Mucosa of rectum (tissue), 2 donors: ENCODE results near the gene CLASP1.
A peak's percentile ranks its signal among the peaks of the same experiment; 100 is the strongest.

Experiments
- H3K27ac ChIP-seq, 2 donors: one replicate each; pipeline ENCODE4 v1.7.0; 2013; ENCODE audit warnings: inconsistent platforms in 2 of 2, low read depth in 2 of 2, low read length in 2 of 2
- H3K27me3 ChIP-seq, 2 donors: one replicate each; pipeline ENCODE4 v1.7.0; 2013; ENCODE audit warnings: low read length in 2 of 2; ENCODE audit not compliant: control insufficient read depth in 2 of 2, insufficient read depth in 2 of 2
- H3K36me3 ChIP-seq, 2 donors: one replicate each; pipeline ENCODE4 v1.7.0; 2013; ENCODE audit warnings: low read length in 2 of 2; ENCODE audit not compliant: control insufficient read depth in 2 of 2, insufficient read depth in 2 of 2
- H3K4me1 ChIP-seq, 2 donors: one replicate each; pipeline ENCODE4 v1.7.0; 2013; ENCODE audit warnings: low read length in 2 of 2, mild to moderate bottlenecking in 1 of 2; ENCODE audit not compliant: control insufficient read depth in 2 of 2, insufficient read depth in 2 of 2
- H3K4me3 ChIP-seq, 2 donors: one replicate each; pipeline ENCODE4 v1.7.0; 2013; ENCODE audit warnings: low read length in 2 of 2
- H3K9ac ChIP-seq, 2 donors: one replicate each; pipeline ENCODE4 v1.7.0; 2013; ENCODE audit warnings: low read length in 2 of 2, low read depth in 1 of 2, mild to moderate bottlenecking in 1 of 2
- H3K9me3 ChIP-seq, 2 donors: one replicate each; pipeline ENCODE4 v1.7.0; 2013; ENCODE audit warnings: low read length in 2 of 2; ENCODE audit not compliant: control insufficient read depth in 2 of 2
- donor health status: healthy.
- donor health status: Normal muscosa, but diverticular disease.

CLASP1 gene

GRCh38 chr2:121491518-121491917, 157.7 kb downstream of the CLASP1 start:
- no peaks in the 10 kb centered on the region for H3K27me3 ChIP-seq
- no peaks in the 10 kb centered on the region for H3K9me3 ChIP-seq
- no peak overlapping the region for H3K9ac ChIP-seq
- no peaks in the 10 kb centered on the region for H3K36me3 ChIP-seq
- no peak overlapping the region for H3K4me3 ChIP-seq
- no peak overlapping the region for H3K27ac ChIP-seq
- no peaks in the 10 kb centered on the region for H3K4me1 ChIP-seq

- no peaks in the 10 kb centered on the region for H3K4me1 ChIP-seq
- H3K9ac ChIP-seq, result no peak overlapping the region
- H3K36me3 ChIP-seq, result no peaks in the 10 kb centered on the region
- no peak overlapping the region for H3K27ac ChIP-seq
- H3K9me3 ChIP-seq, result no peaks in the 10 kb centered on the region
- H3K27me3 ChIP-seq, result no peaks in the 10 kb centered on the region
- H3K4me3 ChIP-seq, result no peak overlapping the region
Observed at GRCh38 chr2:121490584-121491133, 158.6 kb downstream of the CLASP1 start.

GRCh38 chr2:121489911-121490583, 159.2 kb downstream of the CLASP1 start:
- H3K27ac ChIP-seq, result no peak overlapping the region
- no peak overlapping the region for H3K9ac ChIP-seq
- no peaks in the 10 kb centered on the region for H3K4me1 ChIP-seq

GRCh38 chr2:121489284-121489683, 160.0 kb downstream of the CLASP1 start:
- no peaks in the 10 kb centered on the region for H3K27me3 ChIP-seq
- no peak overlapping the region for H3K27ac ChIP-seq
- H3K4me1 ChIP-seq, result no peaks in the 10 kb centered on the region
- no peaks in the 10 kb centered on the region for H3K9me3 ChIP-seq
- no peak overlapping the region for H3K9ac ChIP-seq
- no peak overlapping the region for H3K4me3 ChIP-seq
- H3K36me3 ChIP-seq, result no peaks in the 10 kb centered on the region

More at GRCh38 chr2:121489911-121490583, 159.2 kb downstream of the CLASP1 start:
- Histone ChIP-seq H3K36me3 (no peaks in the 10 kb centered on the region), H3K9me3 (no peaks in the 10 kb centered on the region), H3K27me3 (no peaks in the 10 kb centered on the region), H3K4me3 (no peak overlapping the region)

- peaks cover 0 to 5% of the 10 kb centered on the region in 2 donors for H3K36me3 ChIP-seq
- no peak overlapping the region for H3K27ac ChIP-seq
- H3K4me1 ChIP-seq, result no peaks in the 10 kb centered on the region
- H3K4me3 ChIP-seq, result no peak overlapping the region
- no peaks in the 10 kb centered on the region for H3K9me3 ChIP-seq
- no peaks in the 10 kb centered on the region for H3K27me3 ChIP-seq
- no peak overlapping the region for H3K9ac ChIP-seq
Observed at GRCh38 chr2:121486191-121486790, 163.0 kb downstream of the CLASP1 start.

- Histone ChIP-seq H3K4me1 (peaks cover under 1 to 4% of the 10 kb centered on the region in 2 donors), H3K9me3 (no peaks in the 10 kb centered on the region), H3K9ac (no peak overlapping the region), H3K36me3 (peaks cover 0 to 5% of the 10 kb centered on the region in 2 donors), H3K27me3 (no peaks in the 10 kb centered on the region), H3K27ac (no peak overlapping the region), H3K4me3 (no peak overlapping the region)
Observed at GRCh38 chr2:121485039-121485438, 164.2 kb downstream of the CLASP1 start.

GRCh38 chr2:121483846-121484245, 165.4 kb downstream of the CLASP1 start:
- H3K4me3 ChIP-seq, result no peak overlapping the region
- no peak overlapping the region for H3K27ac ChIP-seq
- no peaks in the 10 kb centered on the region for H3K9me3 ChIP-seq
- H3K4me1 ChIP-seq, result peaks cover 4 to 7% of the 10 kb centered on the region in 2 donors
- no peaks in the 10 kb centered on the region for H3K27me3 ChIP-seq
- H3K36me3 ChIP-seq, result peaks cover 0 to 5% of the 10 kb centered on the region in 2 donors
- H3K9ac ChIP-seq, result no peak overlapping the region

GRCh38 chr2:121483021-121483420, 166.2 kb downstream of the CLASP1 start:
- H3K4me1 ChIP-seq, result peaks cover 4 to 7% of the 10 kb centered on the region in 2 donors
- H3K9me3 ChIP-seq, result no peaks in the 10 kb centered on the region
- no peak overlapping the region for H3K27ac ChIP-seq
- H3K36me3 ChIP-seq, result peaks cover 0 to 5% of the 10 kb centered on the region in 2 donors
- no peak overlapping the region for H3K9ac ChIP-seq
- no peak overlapping the region for H3K4me3 ChIP-seq
- no peaks in the 10 kb centered on the region for H3K27me3 ChIP-seq

GRCh38 chr2:121480826-121481225, 168.4 kb downstream of the CLASP1 start:
- H3K4me3 ChIP-seq, result no peak overlapping the region
- no peak overlapping the region for H3K27ac ChIP-seq
- H3K4me1 ChIP-seq, result peaks cover 4 to 7% of the 10 kb centered on the region in 2 donors
- no peak overlapping the region for H3K9ac ChIP-seq
- H3K9me3 ChIP-seq, result no peaks in the 10 kb centered on the region
- no peaks in the 10 kb centered on the region for H3K27me3 ChIP-seq
- peaks cover 0 to 5% of the 10 kb centered on the region in 2 donors for H3K36me3 ChIP-seq

GRCh38 chr2:121479882-121480522, 169.3 kb downstream of the CLASP1 start:
- H3K27ac ChIP-seq, result peak overlapping the region in 1 of 2 donors; percentile 0
- peaks cover 0 to 5% of the 10 kb centered on the region in 2 donors for H3K36me3 ChIP-seq
- H3K9me3 ChIP-seq, result no peaks in the 10 kb centered on the region
- peaks cover 4 to 7% of the 10 kb centered on the region in 2 donors for H3K4me1 ChIP-seq
- no peak overlapping the region for H3K4me3 ChIP-seq
- H3K27me3 ChIP-seq, result no peaks in the 10 kb centered on the region
- no peak overlapping the region for H3K9ac ChIP-seq
